Measurements from ENCODE around the gene VEZT. TPM values are rescaled to one million over a fixed set of nuclear protein-coding genes. Genes with fewer than 3 reads are reported as not detected.
A peak's percentile ranks its signal among the peaks of the same experiment; 100 is the strongest.

Gene VEZT
- total RNA-seq, 1 experiment from 2014 or later = 46.4 TPM

GRCh38 chr12:95169368-95169767 lies 48.2 kb upstream of the VEZT start:
- peaks cover 20 to 53% of the 10 kb centered on the region in 2 experiments for H3K4me1 ChIP-seq (ENCODE audit: control insufficient read depth in 1 of 2, insufficient read depth in 2 of 2, low read length in 2 of 2)
- peak; percentile 93 for ATAC-seq
- H3K9ac ChIP-seq (ENCODE audit: low read length) = no peak overlapping the region
- POLR2A ChIA-PET = no interaction called here
- peak overlapping the region; percentile 55 for H3K4me2 ChIP-seq (ENCODE audit: low read length)
- H3K4me3 ChIP-seq (replicated peaks in 1 of 2; ENCODE audit: low read depth in 1 of 2, low read length in 2 of 2) = no peak overlapping the region; a peak in 1 of 4 replicates
- no peaks in the 10 kb centered on the region for H4K20me1 ChIP-seq (ENCODE audit: insufficient read depth)
- H3K9me3 ChIP-seq (ENCODE audit: control insufficient read depth in 1 of 2, insufficient read depth in 1 of 2, low read depth in 1 of 2, low read length in 2 of 2) = no peaks in the 10 kb centered on the region
- H3K27me3 ChIP-seq (ENCODE audit: insufficient read depth, low read length) = no peaks in the 10 kb centered on the region
- no TSS peak for BruUV-seq (replicated peaks)
- DNase-seq (ENCODE audit: low read depth, low spot score) = peak; percentile 62
- H3K36me3 ChIP-seq (ENCODE audit: control insufficient read depth in 1 of 2, insufficient read depth in 2 of 2, low read length in 2 of 2) = no peaks in the 10 kb centered on the region
- CTCF ChIA-PET = interaction anchor here (0.7 kb wide), 1 partner anchor 291 kb away, joined by 3 read pairs; no protein-coding TSS in a partner anchor
- H3K79me2 ChIP-seq (ENCODE audit: insufficient read depth, low read length) = no peaks in the 10 kb centered on the region
- no peak overlapping the region for H2AFZ ChIP-seq (ENCODE audit: low read depth, low read length, poor library complexity, severe bottlenecking)
- RAD21 ChIA-PET (ENCODE audit: low non-redundant PET in 1 of 2, low total read pairs in 2 of 2, uncharacterized antibody in 2 of 2, unreplicated experiment in 2 of 2) = no interaction called here
- no peaks in the 10 kb centered on the region for H3K9me2 ChIP-seq (ENCODE audit: insufficient read depth)
- intact Hi-C loops (cut with micrococcal nuclease) = no loop called here
- peak overlapping the region; percentile 41 for H3K27ac ChIP-seq (ENCODE audit: low read depth, low read length)
- no peak for TF ChIP-seq CTCF (IDR thresholded peaks at IDR 0.05 in 2 of 3, conservative IDR thresholded peaks at IDR 0.05 in 1 of 3; ENCODE audit: borderline replicate concordance in 1 of 3, insufficient read depth in 1 of 3, low read depth in 2 of 3, low read length in 2 of 3)
- no peak for TF ChIP-seq EZH2phosphoT487 (IDR thresholded peaks at IDR 0.05; ENCODE audit: borderline replicate concordance)
- TF ChIP-seq JUND (IDR thresholded peaks at IDR 0.05) = peak; percentile 68
- TF ChIP-seq SRF (IDR thresholded peaks at IDR 0.05; ENCODE audit: low read depth) = peak; percentile 50
- TF ChIP-seq POLR2AphosphoS5 (IDR thresholded peaks at IDR 0.05; ENCODE audit: low read depth, low read length) = no peak
- TF ChIP-seq CEBPB (IDR thresholded peaks at IDR 0.05; ENCODE audit: low read depth) = peak; percentile 48; the same call in 1 of the 2 replicates
- no peak for TF ChIP-seq EZH2 (IDR thresholded peaks at IDR 0.05)
- no peak for TF ChIP-seq ELF1 (IDR thresholded peaks at IDR 0.05; ENCODE audit: borderline replicate concordance, low read depth)
- no peak for TF ChIP-seq POLR2A (IDR thresholded peaks at IDR 0.05; ENCODE audit: borderline replicate concordance, extremely low read depth, insufficient read depth, insufficient read length)
- no peak for TF ChIP-seq ZFX (IDR thresholded peaks at IDR 0.05)
- TF ChIP-seq CBX3 (IDR thresholded peaks at IDR 0.05; ENCODE audit: low read depth) = peak; percentile 87
- no peak for TF ChIP-seq EGR1 (IDR thresholded peaks at IDR 0.05; ENCODE audit: low read depth)
- TF ChIP-seq, protein P1, sequence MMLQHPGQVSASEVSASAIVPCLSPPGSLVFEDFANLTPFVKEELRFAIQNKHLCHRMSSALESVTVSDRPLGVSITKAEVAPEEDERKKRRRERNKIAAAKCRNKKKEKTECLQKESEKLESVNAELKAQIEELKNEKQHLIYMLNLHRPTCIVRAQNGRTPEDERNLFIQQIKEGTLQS (IDR thresholded peaks at IDR 0.05) = no peak
- TF ChIP-seq YY1 (IDR thresholded peaks at IDR 0.05; ENCODE audit: extremely low read depth, insufficient replicate concordance, low read depth, low read length) = no peak
- no peak for TF ChIP-seq SIN3A (IDR thresholded peaks at IDR 0.05; ENCODE audit: low read depth)
- peak; percentile 21; the same call in 1 of the 2 replicates for TF ChIP-seq RAD21 (IDR thresholded peaks at IDR 0.05; ENCODE audit: low read depth)
- no peak for TF ChIP-seq ZNF274 (IDR thresholded peaks at IDR 0.05; ENCODE audit: low read depth, low read length)
- TF ChIP-seq FOSL1 (IDR thresholded peaks at IDR 0.05; ENCODE audit: low read depth) = peak; percentile 61
- TF ChIP-seq, protein P2, sequence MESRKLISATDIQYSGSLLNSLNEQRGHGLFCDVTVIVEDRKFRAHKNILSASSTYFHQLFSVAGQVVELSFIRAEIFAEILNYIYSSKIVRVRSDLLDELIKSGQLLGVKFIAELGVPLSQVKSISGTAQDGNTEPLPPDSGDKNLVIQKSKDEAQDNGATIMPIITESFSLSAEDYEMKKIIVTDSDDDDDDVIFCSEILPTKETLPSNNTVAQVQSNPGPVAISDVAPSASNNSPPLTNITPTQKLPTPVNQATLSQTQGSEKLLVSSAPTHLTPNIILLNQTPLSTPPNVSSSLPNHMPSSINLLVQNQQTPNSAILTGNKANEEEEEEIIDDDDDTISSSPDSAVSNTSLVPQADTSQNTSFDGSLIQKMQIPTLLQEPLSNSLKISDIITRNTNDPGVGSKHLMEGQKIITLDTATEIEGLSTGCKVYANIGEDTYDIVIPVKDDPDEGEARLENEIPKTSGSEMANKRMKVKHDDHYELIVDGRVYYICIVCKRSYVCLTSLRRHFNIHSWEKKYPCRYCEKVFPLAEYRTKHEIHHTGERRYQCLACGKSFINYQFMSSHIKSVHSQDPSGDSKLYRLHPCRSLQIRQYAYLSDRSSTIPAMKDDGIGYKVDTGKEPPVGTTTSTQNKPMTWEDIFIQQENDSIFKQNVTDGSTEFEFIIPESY (IDR thresholded peaks at IDR 0.05; ENCODE audit: extremely low read depth, insufficient replicate concordance, low read length) = no peak
- TF ChIP-seq MAX (IDR thresholded peaks at IDR 0.05) = no peak
- TF ChIP-seq TCF7L2 (IDR thresholded peaks at IDR 0.05; ENCODE audit: borderline replicate concordance, extremely low read depth, insufficient read depth, insufficient read length) = no peak
- TF ChIP-seq SP1 (IDR thresholded peaks at IDR 0.05; ENCODE audit: low read depth) = peak; percentile 80

Data from HCT116 (cell line).